Measurements from ENCODE around the gene PSMD14.

GRCh38 chr2:161283926-161284325, 24.3 kb upstream of the PSMD14 start:
- TF ChIP-seq CTCF (IDR thresholded peaks at IDR 0.05; ENCODE audit: poor library complexity, severe bottlenecking), result no peak
- TF ChIP-seq EP300 (conservative IDR thresholded peaks at IDR 0.05; ENCODE audit: poor library complexity, severe bottlenecking), result no peak
- no peak for TF ChIP-seq REST (IDR thresholded peaks at IDR 0.05; ENCODE audit: borderline replicate concordance)
- no peak for TF ChIP-seq RAD21 (conservative IDR thresholded peaks at IDR 0.05)
- TF ChIP-seq EZH2 (IDR thresholded peaks at IDR 0.05; ENCODE audit: borderline replicate concordance, insufficient read depth, low read length, poor library complexity, severe bottlenecking), result no peak
- TF ChIP-seq POLR2AphosphoS5 (IDR thresholded peaks at IDR 0.05), result no peak
- no peak for TF ChIP-seq SMC3 (conservative IDR thresholded peaks at IDR 0.05; ENCODE audit: poor library complexity)
- TF ChIP-seq TAF1 (IDR thresholded peaks at IDR 0.05; ENCODE audit: low read depth), result no peak
- TF ChIP-seq MXI1 (conservative IDR thresholded peaks at IDR 0.05; ENCODE audit: poor library complexity, severe bottlenecking), result no peak

Measured in neural cell (in vitro differentiated cells).